HG03432 (cell line): ENCODE data around the gene MARK3.

ENCODE experiments used
- ATAC-seq: cut with Tn5 transposase; IDR thresholded peaks from one replicate; pipeline ENCODE4 v1.9.1; 2021; ENCODE audit warnings: mild to moderate bottlenecking, moderate library complexity; ENCODE audit not compliant: unreplicated experiment

Gene MARK3

GRCh38 chr14:103480595-103480994 is 95.4 kb downstream of the MARK3 start:
- peak; percentile 70 for ATAC-seq

- no peak for ATAC-seq
Measured at GRCh38 chr14:103483600-103483999, 98.4 kb downstream of the MARK3 start.

GRCh38 chr14:103485504-103485903 is 100.3 kb downstream of the MARK3 start:
- ATAC-seq, result no peak

GRCh38 chr14:103488071-103488470 is 102.9 kb downstream of the MARK3 start:
- ATAC-seq, result no peak

GRCh38 chr14:103488960-103489359 is 103.7 kb downstream of the MARK3 start:
- no peak for ATAC-seq

GRCh38 chr14:103489621-103490020 is 104.4 kb downstream of the MARK3 start:
- no peak for ATAC-seq

GRCh38 chr14:103491691-103492090 is 106.5 kb downstream of the MARK3 start:
- ATAC-seq, result no peak

- no peak for ATAC-seq
Measured at GRCh38 chr14:103492156-103492925, 107.1 kb downstream of the MARK3 start.

- no peak for ATAC-seq
Measured at GRCh38 chr14:103495854-103496253, 110.6 kb downstream of the MARK3 start.

- ATAC-seq, result no peak
Measured at GRCh38 chr14:103496776-103497175, 111.6 kb downstream of the MARK3 start.

GRCh38 chr14:103499709-103500108 is 114.5 kb downstream of the MARK3 start:
- no peak for ATAC-seq

GRCh38 chr14:103500148-103500990 is 115.2 kb downstream of the MARK3 start:
- no peak for ATAC-seq

GRCh38 chr14:103501041-103501870 is 116.0 kb downstream of the MARK3 start:
- ATAC-seq, result no peak

GRCh38 chr14:103501921-103502669 is 116.9 kb downstream of the MARK3 start:
- ATAC-seq, result no peak

- ATAC-seq, result no peak
Measured at GRCh38 chr14:103502877-103503276, 117.7 kb downstream of the MARK3 start.

GRCh38 chr14:103503296-103503695 is 118.1 kb downstream of the MARK3 start:
- no peak for ATAC-seq

GRCh38 chr14:103504991-103505565 is 119.9 kb downstream of the MARK3 start:
- no peak for ATAC-seq

GRCh38 chr14:103507751-103508150 is 122.5 kb downstream of the MARK3 start:
- no peak for ATAC-seq

GRCh38 chr14:103508521-103509329 is 123.5 kb downstream of the MARK3 start:
- ATAC-seq, result no peak
